Measurements from ENCODE around the gene HS1BP3.

The HS1BP3 gene

DNA sequence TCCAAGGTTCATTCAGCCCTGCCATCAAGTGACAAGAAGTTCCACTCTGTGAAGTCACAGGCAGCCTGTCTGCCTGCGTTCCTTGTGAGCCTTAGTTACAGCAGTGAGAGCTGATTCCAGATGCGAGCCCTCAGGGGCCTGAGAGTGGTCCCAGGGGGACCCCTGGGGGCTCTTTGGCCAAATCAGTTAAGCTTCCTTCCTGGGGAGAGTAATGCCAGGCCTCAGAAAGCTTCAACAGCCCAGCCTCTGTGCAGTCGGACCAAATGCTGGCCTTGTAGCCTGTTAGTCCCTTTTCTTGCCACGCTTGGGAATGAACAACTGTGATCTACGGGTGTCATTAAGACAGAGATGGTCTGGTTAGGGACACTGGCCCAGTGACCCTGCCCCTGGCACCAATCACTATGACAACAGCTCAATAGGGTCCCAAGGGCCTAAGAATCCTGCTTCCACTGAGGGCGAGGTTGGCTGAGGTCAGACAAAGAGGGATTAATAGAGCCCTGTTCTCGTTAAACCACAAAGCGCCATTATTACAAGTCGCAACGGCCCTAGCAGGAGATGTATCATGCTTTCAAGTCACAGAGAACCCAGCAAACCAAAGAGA is 50.9 kb downstream of the HS1BP3 start:
- DNase-seq (ENCODE audit: low read depth) = no peak

DNA sequence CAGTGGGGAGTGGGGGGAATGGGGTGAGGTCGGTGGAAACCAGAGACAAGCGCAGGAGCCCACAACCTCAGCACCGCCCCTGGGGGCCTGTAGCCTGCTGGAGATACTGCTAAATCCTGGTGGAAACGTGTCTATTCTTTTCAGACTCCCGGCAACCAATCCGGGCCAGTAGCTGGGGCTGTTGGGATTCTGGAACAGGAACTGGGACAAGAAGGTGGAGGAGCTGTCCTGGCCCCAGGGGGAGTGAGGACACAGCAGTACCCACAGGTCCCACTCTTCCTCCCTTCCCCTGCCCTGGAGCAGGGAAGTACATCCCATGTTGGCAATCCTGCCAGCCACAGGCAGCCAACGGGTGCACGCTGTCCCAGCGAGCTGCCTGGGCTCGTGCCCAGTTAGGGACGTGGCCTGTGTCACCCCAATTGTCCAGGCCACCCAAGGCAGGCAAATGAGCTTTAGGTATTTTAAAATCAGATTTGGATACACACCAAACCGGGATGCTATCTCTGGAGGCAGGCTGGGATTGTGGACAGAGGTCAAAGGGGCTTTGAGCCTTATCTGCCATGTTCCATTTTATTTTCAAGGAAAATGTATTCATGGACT is 51.8 kb downstream of the HS1BP3 start:
- no peak for DNase-seq (ENCODE audit: low read depth)

DNA sequence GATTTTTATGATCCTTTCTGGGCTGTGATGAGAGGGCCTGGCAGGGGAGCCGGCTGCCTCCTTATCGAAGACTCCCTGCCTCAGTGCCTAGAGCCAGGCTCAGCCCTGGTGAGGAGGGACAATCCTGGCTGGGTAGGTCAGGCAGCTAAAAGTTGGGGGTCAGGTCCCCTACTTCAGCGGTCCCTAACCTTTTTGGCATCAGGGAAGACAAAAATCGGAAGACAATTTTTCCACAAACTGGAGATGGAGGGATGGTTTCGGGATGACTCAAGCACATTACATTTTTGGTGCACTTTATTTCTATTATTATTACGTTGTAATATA is 53.1 kb downstream of the HS1BP3 start:
- DNase-seq (ENCODE audit: low read depth) = no peak

DNA sequence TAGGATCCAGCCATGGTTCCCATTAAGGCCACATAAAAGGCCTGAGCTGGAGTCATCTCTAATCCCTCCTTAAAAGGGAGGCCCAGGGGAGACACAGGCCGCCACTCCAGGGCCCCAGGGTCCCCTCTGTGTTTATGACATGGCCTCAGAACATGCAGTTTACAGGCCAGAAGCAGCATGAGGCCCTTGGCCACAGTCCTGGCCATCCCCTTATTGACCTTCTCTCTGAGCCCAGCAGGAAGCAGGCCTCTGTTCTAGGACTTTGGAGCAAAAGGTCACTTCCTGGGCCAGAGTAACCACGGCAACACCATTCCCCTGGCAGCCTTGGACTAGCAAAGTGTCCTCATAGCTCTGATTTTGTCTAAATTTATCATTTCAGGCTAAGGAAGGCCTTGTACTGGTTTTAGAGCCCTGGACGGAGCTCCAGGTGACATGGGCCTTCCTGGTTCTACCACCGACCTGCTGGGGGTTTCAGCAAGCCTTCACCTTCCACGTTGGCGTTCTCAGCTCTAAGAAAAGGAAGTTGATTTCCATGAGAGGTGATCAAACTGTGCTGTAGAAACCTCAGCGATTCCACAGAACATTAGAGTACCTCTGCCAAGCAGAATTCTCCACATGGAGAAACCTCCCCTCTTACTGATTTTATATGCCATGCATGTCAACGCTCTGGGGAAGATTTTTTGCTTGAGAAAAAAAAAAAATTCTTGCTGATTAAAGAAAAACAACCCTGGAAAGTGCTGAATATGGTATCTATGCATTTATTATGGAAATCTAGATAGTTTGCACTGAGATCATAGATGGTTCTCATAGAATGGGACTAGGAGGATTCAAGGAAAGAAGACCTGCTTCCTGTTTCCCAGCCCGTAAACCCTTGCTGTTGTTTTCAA is 53.7 kb downstream of the HS1BP3 start:
- no peak for DNase-seq (ENCODE audit: low read depth)

DNA sequence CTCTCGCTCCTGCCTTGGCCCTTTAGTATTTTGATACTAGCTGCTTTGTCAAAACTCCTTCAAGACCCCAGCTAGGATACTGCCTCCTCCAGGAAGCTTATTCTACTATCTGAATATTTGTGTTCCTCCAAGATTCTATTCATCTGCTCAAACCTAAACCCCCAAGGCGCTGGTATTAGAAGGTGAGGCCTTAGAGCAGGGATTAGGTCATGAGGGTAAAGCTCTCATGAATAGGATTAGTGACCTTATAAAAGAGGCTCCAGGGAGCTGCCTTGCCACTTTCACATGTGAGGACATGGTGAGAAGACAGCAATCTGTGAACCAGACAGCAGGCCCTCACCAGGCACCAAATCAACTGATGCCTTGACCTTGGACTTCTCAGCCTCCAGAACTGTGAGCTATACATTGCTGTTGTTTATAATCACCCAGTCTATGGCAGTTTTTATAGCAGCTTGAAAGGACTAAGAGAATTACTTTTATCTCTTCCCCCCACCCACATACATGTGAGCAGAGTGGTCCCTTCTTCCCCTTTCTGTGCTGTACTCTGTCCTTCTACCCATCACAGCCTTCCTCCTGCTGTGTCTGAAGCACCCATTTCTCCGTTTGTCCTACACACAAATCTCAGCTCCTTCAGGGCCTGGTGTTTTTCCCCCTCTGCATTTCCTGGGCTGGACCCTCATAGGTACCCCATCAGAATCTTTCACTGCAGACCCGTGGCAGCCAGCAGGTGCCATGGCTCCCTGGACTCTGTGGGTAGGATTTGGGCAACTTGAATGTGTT is 54.5 kb downstream of the HS1BP3 start:
- no peak for DNase-seq (ENCODE audit: low read depth)

DNA sequence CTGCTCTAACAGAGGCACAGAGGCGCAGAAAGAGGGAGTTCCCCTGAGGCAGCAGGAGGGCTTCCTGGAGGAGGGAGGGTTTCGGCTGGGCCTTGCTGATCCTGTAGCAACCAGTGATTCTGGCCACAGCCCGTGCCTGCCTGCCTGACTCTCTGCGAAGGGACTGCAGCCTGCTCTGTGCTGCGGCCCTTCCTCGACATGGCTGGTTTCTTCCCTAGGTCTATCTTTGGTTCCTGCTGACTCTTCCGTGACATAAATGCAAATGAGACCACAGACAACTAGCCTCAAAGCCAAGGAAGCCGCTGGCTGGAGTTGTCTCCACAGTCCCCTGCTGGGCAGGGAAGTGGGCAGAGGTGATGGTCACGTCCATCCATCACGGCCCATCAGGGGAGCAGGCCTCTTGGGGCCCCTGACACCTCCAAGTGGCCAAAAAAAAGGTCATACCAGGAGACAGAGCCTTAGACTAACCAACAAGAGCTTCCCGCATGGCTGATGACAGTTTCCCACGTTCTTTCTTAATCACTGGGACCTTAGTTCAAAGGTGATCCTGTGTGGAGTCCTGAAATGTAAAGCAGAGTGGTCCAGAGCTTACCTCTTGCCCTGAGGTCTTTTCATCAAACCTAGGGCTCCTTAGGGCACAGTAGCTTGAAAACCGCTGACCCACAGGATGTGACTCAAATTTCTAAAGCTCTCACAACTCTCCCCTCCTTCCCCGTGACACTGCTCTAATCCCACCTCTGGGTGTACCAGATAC is 55.3 kb downstream of the HS1BP3 start:
- DNase-seq (ENCODE audit: low read depth) = no peak

DNA sequence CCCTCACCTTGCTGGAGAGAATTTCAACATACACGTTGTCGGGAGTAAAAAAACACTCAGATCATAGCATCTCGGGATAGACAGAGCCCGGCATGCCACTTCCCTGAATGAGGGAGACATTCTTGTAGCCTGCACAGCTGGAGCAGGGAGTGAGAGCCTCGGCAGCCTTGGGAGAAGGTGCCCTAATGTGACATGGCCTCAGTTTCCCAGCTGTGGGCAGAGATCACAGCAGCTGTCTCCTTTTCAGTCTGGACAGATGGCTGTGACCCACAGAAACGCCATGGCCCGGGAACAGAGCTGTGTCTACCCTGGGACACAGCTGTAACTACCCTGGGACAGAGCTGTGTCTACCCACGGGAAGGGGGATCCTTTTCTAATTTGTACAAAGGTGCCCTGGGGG is 55.9 kb downstream of the HS1BP3 start:
- no peak for DNase-seq (ENCODE audit: low read depth)

DNA sequence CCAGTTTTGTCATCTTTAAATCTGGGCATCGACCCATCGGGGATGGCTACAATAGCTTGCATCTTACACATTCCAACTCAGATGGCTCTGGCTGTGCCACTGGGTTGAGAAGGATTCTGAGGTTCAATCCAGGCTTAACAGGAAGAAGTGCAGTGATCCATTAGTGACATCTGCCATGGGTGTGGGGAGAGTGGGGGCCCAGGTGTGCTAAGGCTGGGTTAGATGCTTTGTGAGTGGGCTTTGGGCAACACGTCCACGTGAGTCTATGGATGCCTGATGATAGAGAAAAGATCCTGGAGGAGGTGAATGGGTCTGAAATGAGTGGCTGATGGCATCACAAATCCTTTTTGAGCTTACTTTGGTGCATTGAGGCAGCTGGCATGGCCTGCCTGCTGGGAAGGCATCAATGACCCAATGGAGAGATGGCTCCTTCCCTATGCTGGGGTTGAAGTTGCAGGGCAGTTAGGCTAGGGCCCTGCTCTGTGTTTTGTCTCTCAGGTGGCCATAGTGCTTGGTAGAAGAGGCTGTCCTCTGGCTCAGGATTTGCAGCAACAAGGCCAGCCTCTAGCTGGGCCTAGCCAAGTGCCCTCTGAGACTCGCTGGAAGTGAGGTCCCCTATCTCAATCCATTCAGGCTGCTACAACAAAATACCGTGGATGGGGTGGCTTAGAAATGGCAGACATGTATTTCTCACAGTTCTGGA is 56.7 kb downstream of the HS1BP3 start:
- DNase-seq (ENCODE audit: low read depth) = no peak

DNA sequence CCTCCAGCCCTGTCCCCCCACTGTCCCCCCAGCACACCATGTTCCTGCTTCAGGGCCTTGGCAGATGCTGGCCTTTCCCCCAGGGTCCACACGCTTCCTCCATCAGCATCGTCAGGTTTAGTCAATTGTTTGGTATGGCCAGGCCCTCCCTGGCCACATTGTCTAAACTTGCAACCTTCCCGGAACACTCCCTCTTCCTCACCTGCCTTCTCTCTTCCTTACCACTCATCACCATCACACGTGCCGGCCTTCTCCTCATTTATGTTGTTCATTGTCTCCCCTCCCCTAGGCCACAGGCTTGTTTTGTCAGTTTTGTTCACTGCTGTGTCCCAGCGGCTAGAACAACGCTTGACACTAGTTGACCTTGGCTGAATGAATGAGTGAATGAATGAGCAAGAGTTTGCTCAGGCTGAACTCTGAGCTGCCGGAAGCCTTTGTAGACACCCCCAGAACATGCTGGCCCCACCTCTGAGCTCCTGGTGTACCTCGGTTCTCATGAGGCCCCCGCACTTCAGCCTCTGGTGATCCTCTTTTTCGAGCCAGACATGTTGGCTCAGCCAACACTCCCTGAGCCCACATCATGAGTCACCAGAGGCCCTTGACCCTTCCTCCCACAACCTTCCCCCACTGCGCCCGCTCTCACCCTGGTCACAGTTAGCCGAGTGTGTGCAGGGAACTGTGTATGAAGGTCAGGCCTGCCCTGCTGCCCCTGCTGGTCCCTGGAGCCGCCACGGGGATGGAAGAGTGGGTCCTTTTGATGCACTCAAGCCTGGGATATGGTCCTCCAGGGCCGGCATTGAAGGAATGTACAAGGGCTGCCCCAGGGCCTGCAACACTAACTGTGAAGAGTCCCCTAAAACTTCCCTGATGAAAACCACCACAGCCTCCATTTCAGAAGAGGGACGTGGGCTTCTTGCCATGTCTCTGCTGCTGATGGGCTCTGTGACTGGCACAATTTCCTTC is 57.5 kb downstream of the HS1BP3 start:
- DNase-seq (ENCODE audit: low read depth) = no peak

DNA sequence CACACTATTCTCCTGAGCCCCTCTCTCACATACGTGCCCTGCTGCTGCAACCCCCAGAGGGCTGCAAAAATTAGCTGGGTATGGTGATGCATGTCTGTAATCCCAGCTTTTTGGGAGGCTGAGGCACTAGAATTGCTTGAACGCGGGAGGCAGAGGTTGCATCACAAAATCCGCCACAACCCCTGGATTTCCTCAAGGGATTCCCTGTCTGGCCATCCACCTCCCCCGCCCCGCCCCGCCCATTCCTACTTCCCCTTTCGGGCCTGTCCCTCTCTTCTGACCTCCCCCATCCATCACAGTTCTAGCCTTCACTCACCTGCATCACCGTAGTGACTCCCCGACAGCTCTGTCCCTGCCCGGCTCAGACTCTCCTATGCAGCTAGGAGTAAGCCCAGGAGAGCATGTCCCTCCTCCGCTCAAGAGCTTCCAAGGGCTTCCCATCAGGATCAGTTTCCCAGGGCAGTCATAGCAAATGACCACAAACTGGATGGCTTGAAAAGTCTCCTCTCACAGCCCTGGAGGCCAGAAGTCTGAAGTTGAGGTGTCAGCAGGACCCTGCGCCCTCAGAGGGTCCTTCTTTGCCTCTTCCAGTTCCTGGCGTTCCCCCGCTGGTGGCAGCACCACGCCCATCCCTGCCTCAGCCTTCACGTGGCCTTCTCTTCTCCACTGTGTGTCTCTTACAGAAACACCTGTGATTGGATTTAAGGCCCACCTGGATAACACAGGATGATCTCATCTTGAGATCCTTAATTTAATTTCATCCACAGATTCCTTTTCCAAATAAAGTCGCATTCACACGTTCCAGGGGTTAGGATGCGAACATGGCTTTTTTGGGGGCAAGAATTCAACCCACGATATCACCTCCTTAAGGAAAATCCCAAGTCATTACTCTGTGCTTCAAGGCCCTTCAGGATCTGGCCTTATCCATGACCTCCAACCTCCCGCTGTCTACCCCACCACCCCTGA is 58.5 kb downstream of the HS1BP3 start:
- DNase-seq (ENCODE audit: low read depth) = no peak

DNA sequence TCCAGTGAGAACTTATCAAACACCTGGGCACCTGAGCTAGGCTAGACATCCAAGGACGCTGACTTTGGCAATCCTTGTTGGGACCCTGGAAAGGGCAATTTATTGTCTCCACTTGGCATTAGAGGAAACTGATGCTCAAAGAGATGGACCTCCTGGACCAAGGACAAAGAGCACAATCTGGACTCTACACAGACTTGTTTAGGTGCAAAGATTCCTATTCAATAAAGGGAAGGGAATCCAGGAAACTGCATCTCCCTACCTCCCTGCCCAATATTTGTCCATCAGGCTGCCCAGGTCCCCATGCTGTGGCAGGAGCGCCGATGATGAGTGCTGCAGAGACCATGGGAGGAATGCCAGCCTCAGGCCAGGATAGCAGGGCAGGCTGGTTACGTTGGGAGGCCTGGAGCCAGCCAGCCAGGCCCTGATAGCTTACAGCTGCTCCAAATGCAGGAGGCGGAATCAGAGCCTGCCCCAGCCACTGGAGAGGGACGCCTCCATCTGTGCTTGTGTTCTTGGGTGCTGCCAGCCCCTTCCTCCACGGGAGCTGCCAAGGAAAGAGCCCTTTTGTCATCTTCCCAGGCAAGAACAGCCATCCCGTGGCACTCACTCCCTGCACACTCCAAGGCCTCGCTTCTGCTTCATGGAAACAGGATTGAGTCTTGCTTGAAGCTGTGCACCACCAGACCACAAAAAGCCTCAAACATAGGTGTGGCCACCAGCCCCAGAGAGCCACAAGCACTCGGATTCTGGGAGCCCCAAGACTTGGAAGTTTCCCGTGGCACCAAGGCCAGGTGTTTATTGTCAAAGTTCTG is 60.0 kb downstream of the HS1BP3 start:
- no peak for DNase-seq (ENCODE audit: low read depth)

DNA sequence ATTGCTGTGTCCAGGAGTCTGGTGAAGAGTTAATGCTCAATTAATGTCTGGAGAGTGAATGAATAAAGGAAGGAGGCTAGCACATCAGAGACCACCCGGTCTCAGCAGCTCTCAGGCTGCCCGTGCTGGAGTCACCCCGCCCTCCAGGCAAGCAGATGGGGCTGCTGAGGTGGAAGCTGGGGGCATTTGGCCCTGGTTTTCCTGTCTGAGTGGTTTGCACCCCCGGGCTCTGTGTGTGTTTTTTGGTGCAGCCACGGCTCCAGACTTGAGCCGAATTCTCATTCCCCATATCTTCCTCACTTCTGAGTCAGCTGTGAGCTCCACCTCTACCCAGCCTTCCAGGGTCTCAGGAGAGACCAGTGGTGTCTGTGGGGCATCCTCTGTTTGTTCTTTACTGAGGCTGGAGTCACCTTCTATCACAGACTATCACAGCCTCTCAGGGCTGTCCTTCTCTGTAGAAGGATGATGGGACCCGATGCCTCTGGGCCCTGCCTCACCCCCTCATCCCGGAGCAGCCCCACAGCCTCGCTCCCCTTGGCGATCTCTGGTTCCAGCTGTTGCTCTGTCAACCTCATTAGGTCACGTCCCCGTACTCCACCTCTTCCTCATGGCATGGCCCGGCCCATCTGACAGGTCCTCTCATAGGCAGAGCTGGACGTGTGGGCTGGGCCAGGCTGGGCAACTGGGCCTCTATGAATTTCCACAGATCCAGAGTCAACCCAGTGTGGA is 60.8 kb downstream of the HS1BP3 start:
- DNase-seq (ENCODE audit: low read depth) = no peak

DNA sequence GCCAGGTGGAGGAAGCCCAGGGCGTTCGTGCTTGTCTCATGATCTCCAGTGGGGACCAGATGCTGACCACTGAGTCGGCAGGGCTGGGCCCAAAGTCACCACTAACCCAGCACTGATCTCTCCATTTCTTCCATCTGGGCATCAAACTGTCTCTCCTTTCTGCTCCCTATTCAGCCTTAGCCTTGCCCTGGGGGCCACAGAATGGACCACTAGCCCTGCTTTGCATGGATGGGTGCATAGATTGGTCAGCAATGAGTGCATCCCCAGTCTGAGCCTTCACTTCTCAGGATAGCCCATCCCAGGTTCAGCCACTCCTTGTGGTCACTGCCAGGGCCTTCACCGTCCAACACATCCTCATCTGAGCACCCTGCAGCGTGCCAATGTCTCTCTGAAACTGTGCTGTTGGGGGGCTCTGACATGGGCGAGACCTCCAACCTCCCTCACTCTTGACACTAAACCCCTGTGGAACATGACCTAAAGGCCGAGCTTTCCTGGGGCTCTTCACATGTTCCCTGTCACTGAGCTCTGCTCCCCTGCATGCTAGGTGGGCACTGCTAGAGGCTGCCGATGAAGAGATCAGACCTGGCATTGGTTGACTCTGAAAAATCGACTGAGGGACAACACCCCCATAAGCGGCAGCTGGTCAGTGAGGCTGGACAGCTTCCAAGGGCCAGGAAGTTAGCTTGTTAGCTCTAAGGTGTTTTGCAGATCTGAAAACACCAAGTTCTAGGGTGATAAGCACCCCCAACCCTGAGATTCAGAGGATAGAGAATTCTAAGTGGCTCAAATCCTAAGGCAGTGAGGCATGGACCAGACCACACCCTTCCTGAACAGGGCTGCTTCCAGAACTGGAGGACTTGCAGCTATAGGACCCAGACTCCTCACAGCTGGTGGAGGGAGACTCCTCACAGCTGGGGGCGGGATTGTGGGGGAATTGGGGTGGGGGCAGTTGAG is 61.7 kb downstream of the HS1BP3 start:
- no peak for DNase-seq (ENCODE audit: low read depth)

DNA sequence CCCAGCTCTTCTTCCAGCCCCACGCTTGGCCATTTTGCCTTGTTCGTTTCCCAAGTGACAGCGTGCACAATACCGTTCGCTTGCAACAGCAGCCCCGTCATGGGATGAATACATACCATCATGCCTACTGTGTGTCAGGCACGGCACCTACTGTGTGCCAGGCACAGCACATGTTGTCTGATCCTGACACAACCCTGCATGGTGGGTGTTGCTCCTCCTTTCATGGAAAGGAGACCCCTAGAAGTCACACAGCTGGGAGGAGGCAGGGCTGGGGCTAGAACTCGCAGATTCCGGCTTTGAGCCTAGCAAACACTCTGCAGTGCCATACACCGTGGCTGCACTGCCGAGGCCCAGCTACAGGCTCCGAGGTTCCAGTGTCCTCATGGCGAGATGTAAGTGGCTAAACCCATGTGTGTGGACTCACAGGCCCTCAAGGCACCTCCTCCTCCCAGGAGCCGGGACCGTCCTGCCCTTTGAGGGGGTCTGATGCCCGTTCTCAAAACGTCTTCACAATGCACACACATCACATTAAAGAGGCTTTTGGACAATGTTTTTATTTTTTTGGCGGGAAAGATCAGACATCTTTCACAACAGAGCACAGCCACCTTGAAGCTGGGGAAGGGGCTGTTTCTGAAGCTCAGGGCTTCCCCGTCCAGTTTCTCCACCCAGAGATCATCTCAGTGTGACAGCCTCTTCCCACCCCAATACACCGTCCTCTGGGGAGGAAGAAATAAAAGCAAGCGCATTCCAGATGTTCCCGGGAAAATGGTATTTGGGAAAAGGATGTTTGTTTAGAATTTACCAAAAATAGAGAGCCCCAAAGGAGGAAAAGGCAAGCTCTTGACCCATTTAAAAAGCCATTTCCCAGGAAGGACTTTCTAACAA is 64.9 kb downstream of the HS1BP3 start:
- no peak for DNase-seq (ENCODE audit: low read depth)

DNA sequence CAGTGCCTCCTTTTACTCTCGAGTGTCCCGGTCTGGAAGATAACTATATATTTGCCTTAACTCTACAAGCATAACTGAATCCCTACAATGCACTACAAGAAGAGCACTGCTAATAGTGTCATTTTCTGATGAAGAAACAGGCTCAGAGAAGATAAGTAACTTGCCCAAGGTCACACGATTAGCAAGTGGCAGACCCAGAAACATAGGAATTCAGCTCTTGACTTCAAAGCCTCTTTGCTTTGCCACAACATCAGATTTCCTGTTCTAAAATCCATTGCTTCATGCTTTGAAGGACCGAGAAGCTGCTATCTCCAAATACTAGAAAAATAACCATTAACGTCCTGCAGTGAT is 65.6 kb downstream of the HS1BP3 start:
- DNase-seq (ENCODE audit: low read depth) = no peak
